H1 (cell line): ENCODE results near the gene PER2. TPM values are rescaled to one million over a fixed set of nuclear protein-coding genes. Genes with fewer than 3 reads are reported as not detected.

ENCODE experiments used
- CTCF ChIA-PET: fragments of 300-600 bp; sonication (Branson Sonifier 250); formaldehyde crosslinking; loops from one replicate; lab custom pipeline; 2021; ENCODE audit not compliant: partially characterized antibody; lab: Charles Lee
- POLR2A ChIA-PET: fragments of 300-600 bp; sonication (Branson Sonifier 250); formaldehyde crosslinking; loops from one replicate; lab custom pipeline; 2021; ENCODE audit warnings: inconsistent platforms; ENCODE audit not compliant: partially characterized antibody; lab: Charles Lee
- DNase-seq, 2 experiments: peaks; one replicate each; pipeline versions ENCODE4 v3.0.0 to v3.0.0-alpha.2; 2010 to 2022; ENCODE audit warnings: low spot score in 2 of 2, low read depth in 1 of 2, mixed read lengths in 1 of 2
- FAIRE-seq: peaks from 2 replicates; lab custom pipeline; 2011; peaks lifted over from hg19 to GRCh38; lab: Jason Lieb, UNC
- H2AFZ ChIP-seq: 2 replicates; pipeline ENCODE4 v1.8.1; 2012; ENCODE audit warnings: low read length, inconsistent platforms
- H2AK5ac ChIP-seq: 2 replicates; pipeline ENCODE4 v1.6.1; 2013; ENCODE audit warnings: low read depth, low read length
- H2BK120ac ChIP-seq: replicated peaks from 2 replicates; pipeline ENCODE3; 2013; ENCODE audit warnings: low read depth, low read length, inconsistent platforms
- H2BK12ac ChIP-seq: 2 replicates; pipeline ENCODE4 v1.6.1; 2013; ENCODE audit warnings: low read depth, low read length
- H2BK15ac ChIP-seq: 2 replicates; pipeline ENCODE4 v1.6.1; 2013; ENCODE audit warnings: low read length
- H2BK20ac ChIP-seq: 2 replicates; pipeline ENCODE4 v1.6.1; 2013; ENCODE audit warnings: low read length
- H2BK5ac ChIP-seq: 2 replicates; pipeline ENCODE4 v1.6.1; 2013; ENCODE audit warnings: low read depth, low read length
- H3K14ac ChIP-seq: 2 replicates; pipeline ENCODE4 v1.6.1; 2013; ENCODE audit warnings: inconsistent platforms; ENCODE audit not compliant: insufficient read length
- H3K18ac ChIP-seq: 2 replicates; pipeline ENCODE4 v1.6.1; 2013; ENCODE audit warnings: low read length; ENCODE audit errors: extremely low read depth
- H3K23ac ChIP-seq: 2 replicates; pipeline ENCODE4 v1.6.1; 2013; ENCODE audit warnings: inconsistent platforms; ENCODE audit not compliant: insufficient read length
- H3K23me2 ChIP-seq: 2 replicates; pipeline ENCODE4 v1.6.1; 2013; ENCODE audit warnings: low read depth, low read length
- H3K27ac ChIP-seq: 2 replicates; pipeline ENCODE4 v1.6.1; 2011; ENCODE audit warnings: low read depth, low read length, inconsistent platforms
- H3K27me3 ChIP-seq, 4 experiments: replicated peaks in 1 of 4; 1 replicate in 1 of 4; 2 replicates in 3 of 4; pipeline versions ENCODE4 v1.6.1 to v1.8.1; 2011 to 2013; ENCODE audit warnings: low read length in 3 of 4, mild to moderate bottlenecking in 3 of 4, inconsistent platforms in 2 of 4, mixed read lengths in 2 of 4, moderate library complexity in 1 of 4; ENCODE audit not compliant: control insufficient read depth in 3 of 4, insufficient read depth in 3 of 4; ENCODE audit errors: extremely low read depth in 1 of 4
- H3K36me3 ChIP-seq, 4 experiments: 2 replicates each; pipeline versions ENCODE4 v1.6.1 to v1.8.1; 2011 to 2013; ENCODE audit warnings: mild to moderate bottlenecking in 4 of 4, low read length in 3 of 4, moderate library complexity in 2 of 4, control low read depth in 1 of 4, inconsistent platforms in 1 of 4; ENCODE audit not compliant: insufficient read depth in 4 of 4, control insufficient read depth in 2 of 4
- H3K4ac ChIP-seq: replicated peaks from 2 replicates; pipeline ENCODE3; 2013; ENCODE audit warnings: low read length, low read depth, mixed read lengths, inconsistent platforms; ENCODE audit not compliant: insufficient read length
- H3K4me1 ChIP-seq, 4 experiments: replicated peaks in 1 of 4; 1 replicate in 1 of 4; 2 replicates in 3 of 4; pipeline versions ENCODE4 v1.6.1 to v1.8.1; 2011 to 2013; ENCODE audit warnings: low read length in 3 of 4, inconsistent platforms in 2 of 4, mixed read lengths in 1 of 4; ENCODE audit not compliant: insufficient read depth in 4 of 4, control insufficient read depth in 3 of 4
- H3K4me2 ChIP-seq, 2 experiments: 2 replicates each; pipeline versions ENCODE4 v1.6.1 to v1.8.1; 2011 to 2013; ENCODE audit warnings: low read depth in 2 of 2, low read length in 2 of 2, control low read depth in 1 of 2, inconsistent platforms in 1 of 2, mild to moderate bottlenecking in 1 of 2; ENCODE audit not compliant: insufficient read depth in 1 of 2
- H3K4me3 ChIP-seq, 4 experiments: fragments of 200-600, 300-600 bp in 1 of 4; sonication (generic), shearing (Covaris generic), sonication (Bioruptor Twin) in 1 of 4; 2 replicates each; pipeline versions ENCODE4 v1.5.1 to v1.8.1; 2011 to 2016; ENCODE audit warnings: low read length in 4 of 4, low read depth in 3 of 4, control low read depth in 2 of 4, inconsistent platforms in 2 of 4, mild to moderate bottlenecking in 2 of 4, mixed read lengths in 1 of 4, moderate library complexity in 1 of 4; ENCODE audit not compliant: insufficient read depth in 2 of 4; ENCODE audit errors: extremely low read depth in 1 of 4
- H3K56ac ChIP-seq: replicated peaks from 2 replicates; pipeline ENCODE3; 2013; ENCODE audit warnings: low read depth, mild to moderate bottlenecking, mixed read lengths, low read length, inconsistent platforms; ENCODE audit not compliant: insufficient read length
- H3K79me1 ChIP-seq: 2 replicates; pipeline ENCODE4 v1.6.1; 2013; ENCODE audit warnings: low read depth, low read length, control low read depth
- H3K79me2 ChIP-seq, 2 experiments: 2 replicates each; pipeline versions ENCODE4 v1.6.1 to v1.8.1; 2012 to 2013; ENCODE audit warnings: low read length in 2 of 2, mild to moderate bottlenecking in 2 of 2, inconsistent platforms in 1 of 2; ENCODE audit not compliant: insufficient read depth in 2 of 2, control insufficient read depth in 1 of 2
- H3K9ac ChIP-seq, 4 experiments: replicated peaks in 1 of 4; 1 replicate in 1 of 4; 2 replicates in 3 of 4; pipeline versions ENCODE4 v1.6.1 to v1.8.1; 2011 to 2013; ENCODE audit warnings: low read depth in 3 of 4, low read length in 3 of 4, control low read depth in 2 of 4, mild to moderate bottlenecking in 2 of 4, moderate library complexity in 2 of 4, inconsistent platforms in 1 of 4; ENCODE audit errors: extremely low read depth in 1 of 4
- H3K9me3 ChIP-seq, 2 experiments: 2 replicates each; pipeline versions ENCODE4 v1.6.1 to v1.8.1; 2012 to 2013; ENCODE audit warnings: mild to moderate bottlenecking in 2 of 2, moderate library complexity in 2 of 2, control low read depth in 1 of 2, inconsistent platforms in 1 of 2, low read depth in 1 of 2, low read length in 1 of 2, mixed read lengths in 1 of 2; ENCODE audit not compliant: insufficient read depth in 2 of 2
- H4K20me1 ChIP-seq, 2 experiments: replicated peaks in 1 of 2; 2 replicates each; pipeline versions ENCODE3 to v1.8.1; 2011 to 2013; ENCODE audit warnings: inconsistent platforms in 2 of 2, low read length in 2 of 2, mild to moderate bottlenecking in 1 of 2; ENCODE audit not compliant: insufficient read depth in 2 of 2, control insufficient read depth in 1 of 2
- H4K5ac ChIP-seq: 2 replicates; pipeline ENCODE4 v1.6.1; 2013; ENCODE audit warnings: low read length, low read depth, mixed read lengths, inconsistent platforms; ENCODE audit not compliant: insufficient read length
- H4K8ac ChIP-seq: 2 replicates; pipeline ENCODE4 v1.8.0; 2013; ENCODE audit warnings: mild to moderate bottlenecking, moderate library complexity, low read length, inconsistent platforms; ENCODE audit not compliant: insufficient read depth; ENCODE audit errors: extremely low read depth
- H4K91ac ChIP-seq: replicated peaks from 2 replicates; pipeline ENCODE3; 2013; ENCODE audit warnings: low read length, mixed read lengths, inconsistent platforms; ENCODE audit not compliant: insufficient read length
- ASH2L ChIP-seq: fragments of 200-600, 300-600 bp; sonication (generic); IDR thresholded peaks from one replicate; pipeline ENCODE4 v1.7.1; 2017; ENCODE audit warnings: low read length
- E2F6 ChIP-seq: IDR thresholded peaks from 2 replicates; pipeline ENCODE4 v1.6.1; 2012; ENCODE audit warnings: inconsistent platforms
- KDM5A ChIP-seq: fragments of 200-600 bp; IDR thresholded peaks from 2 replicates; pipeline ENCODE4 v1.7.1; 2012; ENCODE audit warnings: mild to moderate bottlenecking, low read length, inconsistent platforms, mixed read lengths
- NANOG ChIP-seq: IDR thresholded peaks from 2 replicates; pipeline ENCODE4 v1.6.1; 2011; ENCODE audit warnings: low read length, low read depth, mild to moderate bottlenecking, inconsistent platforms; ENCODE audit not compliant: insufficient read depth, poor library complexity, severe bottlenecking
- USF2 ChIP-seq: IDR thresholded peaks from 2 replicates; pipeline ENCODE4 v1.6.1; 2011; ENCODE audit warnings: low read length, improper control_type of control experiment
- WGBS, 2 experiments: shearing (Covaris generic) in 1 of 2; methylation state at CpG; one replicate each; pipeline versions ENCODE4 v1.1.6 to v1.1.7; 2013 to 2015; ENCODE audit warnings: low lambda C conversion rate in 2 of 2, mixed read lengths in 2 of 2, inconsistent platforms in 1 of 2, low coverage in 1 of 2, missing lambda C conversion rate in 1 of 2; ENCODE audit not compliant: insufficient replicate concordance in 2 of 2, insufficient coverage in 1 of 2, insufficient read length in 1 of 2; ENCODE audit errors: extremely low coverage in 1 of 2, missing lambda C conversion rate in 1 of 2; 5-methylcytosine and 5-hydroxymethylcytosine counted together
- polyA plus RNA-seq, 7 experiments: library from polyadenylated mRNA; depleted of rRNA in 3 of 7; stranded (reverse) in 5 of 7; unstranded in 2 of 7; fragments of >200 nt in 5 of 7; fragments of 200-250 nt in 2 of 7; gene quantifications; 1 replicate in 5 of 7; 2 replicates in 1 of 7; 4 replicates in 1 of 7; pipeline versions ENCODE4 v1.2.1 to v1.2.3, GENCODE V29; 2011 to 2013; ENCODE audit warnings: missing spikeins in 2 of 7, mixed read lengths in 2 of 7
- total RNA-seq: library from RNA; stranded (reverse); fragmentation: NEBNext Ultra II Directional; extraction: Animal tissue kit (Norgen Biotek cat#: 25700); gene quantifications from 2 replicates; pipeline ENCODE4 v1.2.1, GENCODE V29; 2021

The PER2 gene
- total and polyA plus RNA-seq, 2 of the 8 experiments (the other 6 are each of a cell fraction or from before 2014, with no cell fraction given): 0.91 to 5.5 TPM

- H4K91ac ChIP-seq: no peak overlapping the region
- 82% methylated on average over 8 of the region's 8 CpGs; no CpG with 5 or more reads in 1 of the 2 experiments for WGBS, 2 experiments
- CTCF ChIA-PET: interaction anchor here (0.7 to 4.4 kb wide), 9 partner anchors 10 to 113 kb away, joined by 3 to 40 read pairs (median 4); no protein-coding TSS in a partner anchor
- TF ChIP-seq E2F6: no peak
- TF ChIP-seq NANOG: no peak
- no peak for TF ChIP-seq USF2
- TF ChIP-seq ASH2L: no peak
- no peak for TF ChIP-seq KDM5A
These were observed 3.3 kb upstream of the PER2 start for GRCh38 chr2:238291550-238292281.

More at GRCh38 chr2:238291550-238292281, 3.3 kb upstream of the PER2 start:
- POLR2A ChIA-PET: interaction anchor here (0.8 kb wide), 1 partner anchor 52 kb away, joined by 3 read pairs; the partner anchor contains the start of gene HES6
- Histone ChIP-seq H2BK5ac (no peak overlapping the region), H3K14ac (no peak overlapping the region), H3K23me2 (peaks cover 12% of the 10 kb centered on the region), H3K18ac (no peak overlapping the region), H3K27ac (no peak overlapping the region), H3K9me3 (no peaks in the 10 kb centered on the region), H3K79me1 (no peaks in the 10 kb centered on the region), H4K20me1 (peaks cover 1 to 2% of the 10 kb centered on the region in 2 experiments), H3K23ac (no peak overlapping the region), H3K4me2 (no peak overlapping the region), H3K56ac (no peak overlapping the region), H2BK15ac (no peak overlapping the region), H3K27me3 (peaks cover 0 to 10% (median 3%) of the 10 kb centered on the region in 4 experiments; a peak in 3 of 7 replicates), H4K5ac (no peak overlapping the region), H4K8ac (no peak overlapping the region), H2AK5ac (0 out of 2 replicates have a peak overlapping the region, but pooled peaks have one; percentile 39), H2BK20ac (no peak overlapping the region), H2AFZ (no peak overlapping the region), H3K79me2 (peaks cover 0 to 2% of the 10 kb centered on the region in 2 experiments; a peak in 1 of 4 replicates), H3K4ac (no peak overlapping the region), H3K4me3 (no peak overlapping the region), H3K9ac (no peak overlapping the region), H3K4me1 (peaks cover 7 to 23% (median 18%) of the 10 kb centered on the region in 4 experiments), H3K36me3 (no peaks in the 10 kb centered on the region), H2BK120ac (no peak overlapping the region), H2BK12ac (no peak overlapping the region)
- DNase-seq (no peak), FAIRE-seq (no peak)
